OCI-LY3 (cell line): ENCODE measurements around the gene GAGE12J.

Source experiments
- H2AFZ ChIP-seq: fragments of 200-600, 300-600 bp; shearing (Covaris generic); 2 replicates; pipeline ENCODE4 v1.6.0; 2014; ENCODE audit warnings: antibody characterized with exemption, low read depth, low read length
- H3K27ac ChIP-seq: fragments of 200-600, 300-600 bp; sonication (generic); 2 replicates; pipeline ENCODE4 v1.5.1; 2014; ENCODE audit warnings: mild to moderate bottlenecking, low read length, moderate library complexity, mixed read lengths
- H3K27me3 ChIP-seq: fragments of 200-600, 300-600 bp; sonication (generic); 2 replicates; pipeline ENCODE4 v1.6.1; 2014; ENCODE audit warnings: low read depth, low read length, mixed read lengths
- H3K36me3 ChIP-seq: fragments of 200-600, 300-600 bp; sonication (generic); replicated peaks from 2 replicates; pipeline ENCODE3; 2014; ENCODE audit warnings: low read depth, low read length, mixed read lengths
- H3K4me1 ChIP-seq: fragments of 300-600, 200-600 bp; sonication (generic); 2 replicates; pipeline ENCODE4 v1.6.1; 2014; ENCODE audit warnings: low read length, mixed read lengths
- H3K4me2 ChIP-seq: fragments of 200-600, 300-600 bp; sonication (generic); 2 replicates; pipeline ENCODE4 v1.6.1; 2014; ENCODE audit warnings: low read length, mixed read lengths
- H3K4me3 ChIP-seq: fragments of 300-600, 200-600 bp; sonication (generic); 2 replicates; pipeline ENCODE4 v1.5.1; 2014; ENCODE audit warnings: antibody characterized with exemption, mild to moderate bottlenecking, low read length, moderate library complexity
- H3K79me2 ChIP-seq: fragments of 300-600, 200-600 bp; shearing (Covaris generic); 2 replicates; pipeline ENCODE4 v1.6.1; 2014; ENCODE audit warnings: mild to moderate bottlenecking, low read length, mixed read lengths
- H3K9ac ChIP-seq: fragments of 300-600, 200-600 bp; shearing (Covaris generic); 2 replicates; pipeline ENCODE4 v1.6.0; 2014; ENCODE audit warnings: mild to moderate bottlenecking, low read length, moderate library complexity
- H3K9me3 ChIP-seq: fragments of 200-600, 300-600 bp; shearing (Covaris generic); 2 replicates; pipeline ENCODE4 v1.6.1; 2014; ENCODE audit warnings: low read length, mixed read lengths; ENCODE audit not compliant: insufficient read depth
- H4K20me1 ChIP-seq: fragments of 200-600, 300-600 bp; sonication (generic); 2 replicates; pipeline ENCODE4 v1.6.1; 2016; ENCODE audit warnings: low read length, mixed read lengths; ENCODE audit not compliant: insufficient read depth
- EZH2phosphoT487 ChIP-seq: fragments of 200-600 bp; shearing (Covaris generic); IDR thresholded peaks from 2 replicates; pipeline ENCODE4 v1.6.1; 2018; ENCODE audit warnings: antibody characterized with exemption, mixed run types, low read depth
- TF ChIP-seq, protein P1 (sequence below): fragments of 200-600, 300-600 bp; sonication (generic); IDR thresholded peaks from 2 replicates; pipeline ENCODE4 v1.5.1; 2014; ENCODE audit warnings: antibody characterized with exemption, low read length, low read depth

Gene GAGE12J

DNA sequence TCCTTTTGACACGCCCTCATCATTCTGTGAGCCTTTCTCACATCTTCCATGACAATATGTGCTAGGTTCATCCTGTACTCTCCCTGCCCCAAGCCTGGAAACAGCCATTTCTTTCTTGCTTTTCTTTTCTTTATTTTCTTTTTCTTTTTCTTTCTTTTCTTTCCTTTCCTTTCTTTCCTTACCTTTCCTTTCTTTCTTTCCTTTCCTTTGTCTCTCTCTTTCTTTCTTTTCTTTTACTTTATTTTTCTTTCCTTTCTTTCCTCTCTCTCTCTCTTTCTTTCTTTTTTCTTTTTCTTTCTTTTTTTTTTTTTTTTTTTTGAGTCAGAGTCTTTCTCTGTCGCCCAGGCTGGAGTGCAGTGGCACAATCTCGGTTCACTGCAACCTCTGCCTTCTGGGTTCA, 37.6 kb upstream of the GAGE12J start:
- H3K9ac ChIP-seq = no peak overlapping the region
- no peak overlapping the region for H3K4me2 ChIP-seq
- no peaks in the 10 kb centered on the region for H4K20me1 ChIP-seq
- no peak overlapping the region for H3K27ac ChIP-seq
- no peaks in the 10 kb centered on the region for H3K36me3 ChIP-seq
- no peaks in the 10 kb centered on the region for H3K9me3 ChIP-seq
- no peaks in the 10 kb centered on the region for H3K27me3 ChIP-seq
- H3K79me2 ChIP-seq = no peaks in the 10 kb centered on the region
- TF ChIP-seq, protein P1, sequence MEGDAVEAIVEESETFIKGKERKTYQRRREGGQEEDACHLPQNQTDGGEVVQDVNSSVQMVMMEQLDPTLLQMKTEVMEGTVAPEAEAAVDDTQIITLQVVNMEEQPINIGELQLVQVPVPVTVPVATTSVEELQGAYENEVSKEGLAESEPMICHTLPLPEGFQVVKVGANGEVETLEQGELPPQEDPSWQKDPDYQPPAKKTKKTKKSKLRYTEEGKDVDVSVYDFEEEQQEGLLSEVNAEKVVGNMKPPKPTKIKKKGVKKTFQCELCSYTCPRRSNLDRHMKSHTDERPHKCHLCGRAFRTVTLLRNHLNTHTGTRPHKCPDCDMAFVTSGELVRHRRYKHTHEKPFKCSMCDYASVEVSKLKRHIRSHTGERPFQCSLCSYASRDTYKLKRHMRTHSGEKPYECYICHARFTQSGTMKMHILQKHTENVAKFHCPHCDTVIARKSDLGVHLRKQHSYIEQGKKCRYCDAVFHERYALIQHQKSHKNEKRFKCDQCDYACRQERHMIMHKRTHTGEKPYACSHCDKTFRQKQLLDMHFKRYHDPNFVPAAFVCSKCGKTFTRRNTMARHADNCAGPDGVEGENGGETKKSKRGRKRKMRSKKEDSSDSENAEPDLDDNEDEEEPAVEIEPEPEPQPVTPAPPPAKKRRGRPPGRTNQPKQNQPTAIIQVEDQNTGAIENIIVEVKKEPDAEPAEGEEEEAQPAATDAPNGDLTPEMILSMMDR = no peak
- TF ChIP-seq EZH2phosphoT487 = no peak
- H3K4me3 ChIP-seq = no peak overlapping the region
- H2AFZ ChIP-seq = no peak overlapping the region
- no peaks in the 10 kb centered on the region for H3K4me1 ChIP-seq

DNA sequence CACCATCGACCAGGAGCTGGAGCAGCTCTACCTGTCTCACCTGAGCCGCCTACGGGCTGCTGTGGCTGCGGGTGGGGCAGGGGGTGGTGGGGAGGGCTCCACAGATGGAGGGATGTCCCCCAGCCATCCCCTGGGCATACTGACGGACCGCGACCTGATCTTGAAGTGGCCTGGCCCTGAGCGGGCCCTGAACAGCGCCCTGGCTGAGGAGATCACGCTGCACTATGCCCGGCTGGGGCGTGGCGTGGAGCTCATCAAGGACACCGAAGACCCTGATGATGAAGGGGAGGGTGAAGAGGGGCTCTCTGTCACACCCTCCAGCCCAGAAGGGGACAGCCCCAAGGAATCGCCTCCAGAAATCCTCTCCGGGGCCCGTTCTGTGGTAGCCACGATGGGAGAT, 35.7 kb upstream of the GAGE12J start:
- Histone ChIP-seq H3K36me3 (no peaks in the 10 kb centered on the region), H3K4me3 (no peak overlapping the region), H3K4me2 (no peak overlapping the region), H3K4me1 (no peaks in the 10 kb centered on the region), H3K27ac (no peak overlapping the region), H3K27me3 (no peaks in the 10 kb centered on the region), H4K20me1 (no peaks in the 10 kb centered on the region), H3K79me2 (no peaks in the 10 kb centered on the region), H2AFZ (no peak overlapping the region), H3K9me3 (no peaks in the 10 kb centered on the region), H3K9ac (no peak overlapping the region)
- TF ChIP-seq, protein P1 = no peak
- TF ChIP-seq EZH2phosphoT487 = no peak

DNA sequence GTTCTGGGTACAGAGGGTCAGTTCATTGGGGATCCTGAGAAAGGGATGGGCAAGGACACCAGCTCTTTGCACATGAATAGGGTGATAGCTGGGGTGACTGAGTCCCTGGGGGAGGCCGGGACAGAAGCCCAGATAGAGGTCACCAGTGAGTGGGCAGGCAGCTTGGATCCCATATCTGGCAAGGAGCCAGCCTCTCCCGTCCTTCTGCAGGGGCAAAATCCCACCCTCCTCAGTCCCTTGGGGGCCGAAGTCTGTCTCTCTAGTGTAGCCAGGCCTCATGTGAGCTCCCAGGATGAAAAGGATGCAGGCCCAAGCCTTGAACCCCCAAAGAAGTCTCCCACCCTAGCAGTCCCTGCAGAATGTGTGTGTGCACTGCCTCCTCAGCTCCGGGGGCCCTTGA, 35.3 kb upstream of the GAGE12J start:
- no peak overlapping the region for H3K9ac ChIP-seq
- H3K79me2 ChIP-seq = no peaks in the 10 kb centered on the region
- no peak overlapping the region for H2AFZ ChIP-seq
- H3K36me3 ChIP-seq = no peaks in the 10 kb centered on the region
- no peaks in the 10 kb centered on the region for H3K27me3 ChIP-seq
- TF ChIP-seq EZH2phosphoT487 = no peak
- TF ChIP-seq, protein P1 = no peak
- no peak overlapping the region for H3K27ac ChIP-seq
- H3K4me3 ChIP-seq = no peak overlapping the region
- H4K20me1 ChIP-seq = no peaks in the 10 kb centered on the region
- H3K4me2 ChIP-seq = no peak overlapping the region
- H3K9me3 ChIP-seq = no peaks in the 10 kb centered on the region
- no peaks in the 10 kb centered on the region for H3K4me1 ChIP-seq

DNA sequence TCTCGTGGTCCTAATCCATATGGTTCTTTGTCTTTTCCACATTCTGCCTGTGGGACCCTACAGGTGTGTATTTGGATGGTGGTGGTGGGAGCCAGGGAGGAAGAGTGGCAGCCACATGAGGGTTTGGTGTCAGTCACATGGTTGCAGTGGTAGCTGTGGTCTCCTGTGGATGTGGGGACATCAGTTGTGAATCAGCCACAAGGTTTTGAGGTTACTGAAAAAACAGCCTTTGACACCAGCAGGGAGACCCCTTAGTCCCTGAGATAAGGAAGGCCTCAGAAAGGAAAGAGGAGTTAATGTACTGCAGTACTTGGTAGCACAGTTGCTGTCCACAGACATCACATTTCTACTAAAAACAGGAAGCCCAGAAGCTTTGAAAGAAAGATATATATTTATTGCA, 34.2 kb upstream of the GAGE12J start:
- Histone ChIP-seq H3K9ac (no peak overlapping the region), H3K4me1 (no peaks in the 10 kb centered on the region), H4K20me1 (no peaks in the 10 kb centered on the region), H3K27ac (no peak overlapping the region), H3K4me2 (no peak overlapping the region), H3K27me3 (no peaks in the 10 kb centered on the region), H3K36me3 (no peaks in the 10 kb centered on the region), H3K79me2 (no peaks in the 10 kb centered on the region), H2AFZ (no peak overlapping the region), H3K4me3 (no peak overlapping the region), H3K9me3 (no peaks in the 10 kb centered on the region)
- TF ChIP-seq EZH2phosphoT487 = no peak
- TF ChIP-seq, protein P1 = no peak
